ENCODE results near the gene CLEC4E. TPM values are rescaled to one million over a fixed set of nuclear protein-coding genes. Genes with fewer than 3 reads are reported as not detected.

The CLEC4E gene
- total RNA-seq, 1 experiment from 2014 or later = not detected

GRCh38 chr12:8546591-8546990 is 5.9 kb upstream of the CLEC4E start:
- ATAC-seq = no peak
- no TSS peak for BruUV-seq (replicated peaks)
- H3K27ac ChIP-seq (ENCODE audit: low read length) = no peak overlapping the region
- ChIA-PET POLR2A (no interaction called here), CTCF (no interaction called here)
- H3K4me1 ChIP-seq (ENCODE audit: control insufficient read depth, insufficient read depth, low read length) = no peaks in the 10 kb centered on the region
- no peak overlapping the region for H3K4me3 ChIP-seq (ENCODE audit: low read depth in 2 of 2, low read length in 2 of 2)
- H3K36me3 ChIP-seq (ENCODE audit: control insufficient read depth, insufficient read depth, low read length) = no peaks in the 10 kb centered on the region
- no peaks in the 10 kb centered on the region; the same call in 1 of the 2 replicates for H3K27me3 ChIP-seq (ENCODE audit: control insufficient read depth, insufficient read depth, low read length)
- in situ Hi-C loops (cut with HindIII; ENCODE audit: low pct_unique_long_range_greater_than_20kb, low sequenced_read_pairs) (no loop called here), intact Hi-C loops (cut with micrococcal nuclease; ENCODE audit: unreplicated experiment) (loop anchor here (10.0 kb wide), 1 partner anchor 498 kb away; no protein-coding TSS in a partner anchor)
- no peak for TF ChIP-seq TCF7L2 (IDR thresholded peaks at IDR 0.05; ENCODE audit: low read depth, low read length)
- no peak for TF ChIP-seq POLR2AphosphoS5 (IDR thresholded peaks at IDR 0.05; ENCODE audit: low read depth, low read length)
- no peak for TF ChIP-seq CTCF (IDR thresholded peaks at IDR 0.05)
- TF ChIP-seq, protein P1, sequence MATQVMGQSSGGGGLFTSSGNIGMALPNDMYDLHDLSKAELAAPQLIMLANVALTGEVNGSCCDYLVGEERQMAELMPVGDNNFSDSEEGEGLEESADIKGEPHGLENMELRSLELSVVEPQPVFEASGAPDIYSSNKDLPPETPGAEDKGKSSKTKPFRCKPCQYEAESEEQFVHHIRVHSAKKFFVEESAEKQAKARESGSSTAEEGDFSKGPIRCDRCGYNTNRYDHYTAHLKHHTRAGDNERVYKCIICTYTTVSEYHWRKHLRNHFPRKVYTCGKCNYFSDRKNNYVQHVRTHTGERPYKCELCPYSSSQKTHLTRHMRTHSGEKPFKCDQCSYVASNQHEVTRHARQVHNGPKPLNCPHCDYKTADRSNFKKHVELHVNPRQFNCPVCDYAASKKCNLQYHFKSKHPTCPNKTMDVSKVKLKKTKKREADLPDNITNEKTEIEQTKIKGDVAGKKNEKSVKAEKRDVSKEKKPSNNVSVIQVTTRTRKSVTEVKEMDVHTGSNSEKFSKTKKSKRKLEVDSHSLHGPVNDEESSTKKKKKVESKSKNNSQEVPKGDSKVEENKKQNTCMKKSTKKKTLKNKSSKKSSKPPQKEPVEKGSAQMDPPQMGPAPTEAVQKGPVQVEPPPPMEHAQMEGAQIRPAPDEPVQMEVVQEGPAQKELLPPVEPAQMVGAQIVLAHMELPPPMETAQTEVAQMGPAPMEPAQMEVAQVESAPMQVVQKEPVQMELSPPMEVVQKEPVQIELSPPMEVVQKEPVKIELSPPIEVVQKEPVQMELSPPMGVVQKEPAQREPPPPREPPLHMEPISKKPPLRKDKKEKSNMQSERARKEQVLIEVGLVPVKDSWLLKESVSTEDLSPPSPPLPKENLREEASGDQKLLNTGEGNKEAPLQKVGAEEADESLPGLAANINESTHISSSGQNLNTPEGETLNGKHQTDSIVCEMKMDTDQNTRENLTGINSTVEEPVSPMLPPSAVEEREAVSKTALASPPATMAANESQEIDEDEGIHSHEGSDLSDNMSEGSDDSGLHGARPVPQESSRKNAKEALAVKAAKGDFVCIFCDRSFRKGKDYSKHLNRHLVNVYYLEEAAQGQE (IDR thresholded peaks at IDR 0.05; ENCODE audit: insufficient read depth in 1 of 2, low read depth in 2 of 2, low read length in 1 of 2) = no peak
- TF ChIP-seq SIN3A (IDR thresholded peaks at IDR 0.05; ENCODE audit: borderline replicate concordance, insufficient read depth, low read depth, low read length) = no peak
- no peak for DNase-seq (ENCODE audit: low read depth, low spot score)
- no peaks in the 10 kb centered on the region for H3K9me3 ChIP-seq (ENCODE audit: control insufficient read depth, insufficient read depth, low read depth, low read length)

DNA sequence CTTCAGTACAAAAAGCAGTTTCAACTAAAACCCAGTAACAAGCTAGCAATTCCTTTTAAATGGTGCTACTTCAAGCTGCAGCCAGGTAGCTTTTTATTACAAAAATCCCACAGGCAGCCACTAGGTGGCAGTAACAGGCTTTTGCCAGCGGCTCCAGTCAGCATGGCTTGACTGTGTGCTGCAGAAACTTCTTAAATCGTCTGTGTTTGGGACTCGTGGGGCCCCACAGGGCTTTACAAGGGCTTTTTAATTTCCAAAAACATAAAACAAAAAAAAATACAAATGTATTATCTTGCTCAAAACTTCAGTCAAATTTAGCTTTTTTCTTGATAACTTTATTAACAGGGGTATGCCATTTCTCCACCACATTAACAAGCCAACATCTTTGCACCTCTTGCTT is 3.6 kb upstream of the CLEC4E start:
- BruUV-seq (replicated peaks) = no TSS peak
- TF ChIP-seq CTCF (IDR thresholded peaks at IDR 0.05) = peak; percentile 90
- TF ChIP-seq TCF7L2 (IDR thresholded peaks at IDR 0.05; ENCODE audit: low read depth, low read length) = no peak
- intact Hi-C loops (cut with micrococcal nuclease; ENCODE audit: unreplicated experiment) = loop anchor here (2.0 to 10.0 kb wide), 2 partner anchors 65 to 501 kb away; no protein-coding TSS in a partner anchor

More for the DNA sequence above, 3.6 kb upstream of the CLEC4E start:
- Histone ChIP-seq H3K9me3 (ENCODE audit: control insufficient read depth, insufficient read depth, low read depth, low read length) (no peaks in the 10 kb centered on the region), H3K36me3 (ENCODE audit: control insufficient read depth, insufficient read depth, low read length) (no peaks in the 10 kb centered on the region), H3K27me3 (ENCODE audit: control insufficient read depth, insufficient read depth, low read length) (no peaks in the 10 kb centered on the region; the same call in none of the 2 replicates), H3K27ac (ENCODE audit: low read length) (no peak overlapping the region), H3K4me3 (ENCODE audit: low read depth in 2 of 2, low read length in 2 of 2) (no peak overlapping the region), H3K4me1 (ENCODE audit: control insufficient read depth, insufficient read depth, low read length) (no peaks in the 10 kb centered on the region)
- POLR2A ChIA-PET = no interaction called here
- peak; percentile 79 for ATAC-seq
- CTCF ChIA-PET = interaction anchor here (0.7 to 1.3 kb wide), 5 partner anchors 10 to 1498 kb away, joined by 3 to 16 read pairs (median 4); no protein-coding TSS in a partner anchor
- in situ Hi-C loops (cut with HindIII; ENCODE audit: low pct_unique_long_range_greater_than_20kb, low sequenced_read_pairs) = no loop called here
- peak; percentile 35 for DNase-seq (ENCODE audit: low read depth, low spot score)
